ENCODE results near the gene CDIPT. TPM values are rescaled to one million over a fixed set of nuclear protein-coding genes. Genes with fewer than 3 reads are reported as not detected.

Gene CDIPT, protein sequence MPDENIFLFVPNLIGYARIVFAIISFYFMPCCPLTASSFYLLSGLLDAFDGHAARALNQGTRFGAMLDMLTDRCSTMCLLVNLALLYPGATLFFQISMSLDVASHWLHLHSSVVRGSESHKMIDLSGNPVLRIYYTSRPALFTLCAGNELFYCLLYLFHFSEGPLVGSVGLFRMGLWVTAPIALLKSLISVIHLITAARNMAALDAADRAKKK
- total RNA-seq (ENCODE audit: low replicate concordance): 21.0 and 61.7 TPM in 2 replicates

DNA sequence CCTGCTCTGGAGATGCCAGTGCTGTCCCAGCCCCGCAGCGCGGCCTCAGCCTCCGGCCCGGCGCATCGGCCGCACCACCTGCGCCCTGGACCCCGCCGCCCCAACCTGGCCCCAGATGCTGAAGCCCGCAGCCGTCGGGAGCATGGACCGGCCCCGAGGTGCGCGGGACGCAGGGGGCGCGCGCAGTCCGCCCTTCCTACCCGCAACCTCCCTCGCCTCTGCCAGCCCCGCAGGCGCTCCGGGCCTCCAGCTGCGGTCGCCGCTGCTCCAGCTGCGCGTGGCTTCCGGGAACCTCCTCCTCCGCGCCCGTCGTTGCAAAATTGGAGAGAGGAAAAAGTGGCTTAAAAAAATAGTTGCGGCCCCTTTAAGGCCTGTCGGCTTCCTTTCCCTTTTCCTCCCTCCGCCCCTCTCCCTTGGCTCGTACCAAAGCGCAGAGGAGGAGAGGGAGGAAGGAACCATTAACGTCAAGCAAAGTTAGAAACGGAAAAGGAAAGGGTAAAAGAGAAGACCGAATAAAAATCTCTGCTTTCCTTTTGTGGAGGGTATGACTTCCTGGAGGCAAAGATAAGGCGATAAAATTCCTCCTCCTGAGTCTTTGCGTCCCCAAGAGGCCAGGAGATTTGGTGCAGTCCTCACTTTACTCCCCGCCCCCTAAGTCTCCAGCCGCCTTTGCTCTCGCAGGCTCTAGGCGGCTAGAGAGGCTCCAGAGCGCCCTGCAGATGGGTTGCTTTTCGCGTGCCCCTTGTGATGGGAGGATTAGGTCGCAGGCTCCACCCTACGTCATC lies at the start of gene CDIPT:
Gene CDIPT, minus strand, starts transcription at position 343 of the 785 bp plus-strand sequence. CDS start 369 bp downstream, outside the sequence.
- H3K27me3 ChIP-seq: no peaks in the 10 kb centered on the region
- H3K9me3 ChIP-seq (ENCODE audit: low read depth): no peaks in the 10 kb centered on the region
- Mint-ChIP-seq H3K27me3 (ENCODE audit: insufficient read depth, low read depth) (peaks cover 5% of the 10 kb centered on the region), H3K27ac (peak within 1 kb of the TSS; percentile 100), H3K4me3 (peak within 1 kb of the TSS; percentile 99), H3K36me3 (peaks cover 7% of the 10 kb centered on the region), H3K4me1 (peaks cover 6% of the 10 kb centered on the region), H3K9me3 (no peaks in the 10 kb centered on the region)
- H3K4me1 ChIP-seq: no peaks in the 10 kb centered on the region
- DNase-seq (ENCODE audit: low spot score): peak; percentile 98
- H3K79me2 ChIP-seq (ENCODE audit: low read depth): peaks cover 23% of the 10 kb centered on the region
- H3K9ac ChIP-seq: peak within 1 kb of the TSS; percentile 93
- H2AFZ ChIP-seq (replicated peaks): peak within 1 kb of the TSS; percentile 98
- TF ChIP-seq EZH2 (IDR thresholded peaks at IDR 0.05): no peak
- TF ChIP-seq, protein P1, sequence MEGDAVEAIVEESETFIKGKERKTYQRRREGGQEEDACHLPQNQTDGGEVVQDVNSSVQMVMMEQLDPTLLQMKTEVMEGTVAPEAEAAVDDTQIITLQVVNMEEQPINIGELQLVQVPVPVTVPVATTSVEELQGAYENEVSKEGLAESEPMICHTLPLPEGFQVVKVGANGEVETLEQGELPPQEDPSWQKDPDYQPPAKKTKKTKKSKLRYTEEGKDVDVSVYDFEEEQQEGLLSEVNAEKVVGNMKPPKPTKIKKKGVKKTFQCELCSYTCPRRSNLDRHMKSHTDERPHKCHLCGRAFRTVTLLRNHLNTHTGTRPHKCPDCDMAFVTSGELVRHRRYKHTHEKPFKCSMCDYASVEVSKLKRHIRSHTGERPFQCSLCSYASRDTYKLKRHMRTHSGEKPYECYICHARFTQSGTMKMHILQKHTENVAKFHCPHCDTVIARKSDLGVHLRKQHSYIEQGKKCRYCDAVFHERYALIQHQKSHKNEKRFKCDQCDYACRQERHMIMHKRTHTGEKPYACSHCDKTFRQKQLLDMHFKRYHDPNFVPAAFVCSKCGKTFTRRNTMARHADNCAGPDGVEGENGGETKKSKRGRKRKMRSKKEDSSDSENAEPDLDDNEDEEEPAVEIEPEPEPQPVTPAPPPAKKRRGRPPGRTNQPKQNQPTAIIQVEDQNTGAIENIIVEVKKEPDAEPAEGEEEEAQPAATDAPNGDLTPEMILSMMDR (IDR thresholded peaks at IDR 0.05): peak; percentile 73
- H3K27ac ChIP-seq: peak within 1 kb of the TSS; percentile 100
- peaks cover 5% of the 10 kb centered on the region for H4K20me1 ChIP-seq (ENCODE audit: low read depth)
- no peaks in the 10 kb centered on the region for H3K36me3 ChIP-seq
- peak within 1 kb of the TSS; percentile 95 for H3K4me2 ChIP-seq
- peak within 1 kb of the TSS; percentile 94 for H3K4me3 ChIP-seq
- peaks cover 13% of the 10 kb centered on the region for H3F3A ChIP-seq (ENCODE audit: low read depth)

DNA sequence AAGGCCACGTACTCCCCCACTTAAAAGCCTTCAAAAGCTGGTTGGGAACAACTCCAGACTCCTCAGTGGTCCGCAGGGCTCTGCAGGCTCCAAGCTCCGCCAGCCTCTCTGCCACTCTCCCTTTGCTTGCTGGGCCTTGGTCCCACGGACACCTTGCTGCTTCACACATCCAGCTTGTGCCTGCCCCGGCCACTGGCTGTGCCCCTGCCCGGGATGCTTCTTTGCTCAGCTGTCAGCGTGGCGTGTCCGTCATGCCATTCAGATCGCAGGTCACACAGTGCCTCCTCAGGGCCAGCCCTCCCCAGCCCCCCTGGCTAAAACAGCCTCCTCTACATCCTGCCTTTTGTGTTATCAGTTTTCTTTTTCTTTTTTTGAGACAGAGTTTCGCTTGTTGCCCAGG lies 49.1 kb upstream of the CDIPT start:
- TF ChIP-seq, protein P1 (IDR thresholded peaks at IDR 0.05): no peak
- no peak for TF ChIP-seq EZH2phosphoT487 (IDR thresholded peaks at IDR 0.05)
- TF ChIP-seq EZH2 (IDR thresholded peaks at IDR 0.05): no peak
- Histone ChIP-seq H3K4me1 (no peaks in the 10 kb centered on the region), H4K20me1 (ENCODE audit: low read depth) (no peaks in the 10 kb centered on the region), H3F3A (ENCODE audit: low read depth) (peaks cover 10% of the 10 kb centered on the region), H3K4me2 (no peak overlapping the region), H3K4me3 (no peak overlapping the region), H2AFZ (replicated peaks) (no peak overlapping the region), H3K79me2 (ENCODE audit: low read depth) (no peaks in the 10 kb centered on the region), H3K9ac (peak overlapping the region; percentile 37), H3K9me3 (ENCODE audit: low read depth) (no peaks in the 10 kb centered on the region), H3K36me3 (no peaks in the 10 kb centered on the region), H3K27ac (no peak overlapping the region), H3K27me3 (no peaks in the 10 kb centered on the region)
- no peak for DNase-seq (ENCODE audit: low spot score)
- peaks cover 3% of the 10 kb centered on the region for H3K4me1 Mint-ChIP-seq
- no peaks in the 10 kb centered on the region for H3K9me3 Mint-ChIP-seq
- no peak overlapping the region for H3K27ac Mint-ChIP-seq
- peaks cover 9% of the 10 kb centered on the region for H3K36me3 Mint-ChIP-seq
- H3K27me3 Mint-ChIP-seq (ENCODE audit: insufficient read depth, low read depth): no peaks in the 10 kb centered on the region
- no peak overlapping the region for H3K4me3 Mint-ChIP-seq

DNA sequence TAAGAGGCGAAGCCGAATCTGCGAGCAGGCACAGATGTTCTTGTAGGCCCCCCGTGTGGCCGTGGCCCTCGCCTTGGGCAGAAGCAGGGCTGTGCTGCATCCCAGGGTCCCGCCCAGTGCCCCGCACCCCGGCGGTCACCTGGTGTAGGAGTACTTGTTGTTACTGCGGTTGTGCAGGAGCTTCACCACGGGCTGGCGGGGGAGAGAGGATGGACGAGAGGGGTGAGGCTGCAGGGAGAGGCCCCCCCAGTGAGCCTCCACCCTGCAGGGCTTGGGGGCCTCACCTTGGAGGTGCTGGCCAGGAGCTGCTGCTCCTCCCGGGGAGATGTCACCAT lies 48.6 kb upstream of the CDIPT start:
- no peaks in the 10 kb centered on the region for H3K9me3 Mint-ChIP-seq

More for the DNA sequence above, 48.6 kb upstream of the CDIPT start:
- H3K27ac ChIP-seq: no peak overlapping the region
- no peak overlapping the region for H3K4me2 ChIP-seq
- H3F3A ChIP-seq (ENCODE audit: low read depth): peaks cover 11% of the 10 kb centered on the region
- TF ChIP-seq EZH2phosphoT487 (IDR thresholded peaks at IDR 0.05) (no peak), EZH2 (IDR thresholded peaks at IDR 0.05) (no peak)
- TF ChIP-seq, protein P1 (IDR thresholded peaks at IDR 0.05): no peak
- no peak overlapping the region for H3K27ac Mint-ChIP-seq
- H3K27me3 ChIP-seq: no peaks in the 10 kb centered on the region
- no peak overlapping the region for H3K4me3 ChIP-seq
- H3K4me1 ChIP-seq: no peaks in the 10 kb centered on the region
- H2AFZ ChIP-seq (replicated peaks): no peak overlapping the region
- H3K36me3 ChIP-seq: no peaks in the 10 kb centered on the region
- peak overlapping the region; percentile 37 for H3K9ac ChIP-seq
- no peak overlapping the region for H3K4me3 Mint-ChIP-seq
- peaks cover 3% of the 10 kb centered on the region for H3K4me1 Mint-ChIP-seq
- DNase-seq (ENCODE audit: low spot score): no peak
- H4K20me1 ChIP-seq (ENCODE audit: low read depth): no peaks in the 10 kb centered on the region
- peaks cover 9% of the 10 kb centered on the region for H3K36me3 Mint-ChIP-seq
- H3K9me3 ChIP-seq (ENCODE audit: low read depth): no peaks in the 10 kb centered on the region
- H3K79me2 ChIP-seq (ENCODE audit: low read depth): no peaks in the 10 kb centered on the region
- H3K27me3 Mint-ChIP-seq (ENCODE audit: insufficient read depth, low read depth): no peaks in the 10 kb centered on the region
